ENCODE data around the gene SPINT3. TPM values are rescaled to one million over a fixed set of nuclear protein-coding genes. Genes with fewer than 3 reads are reported as not detected.

The SPINT3 gene
- total and polyA plus RNA-seq, 9 donors: not detected

GRCh38 chr20:45470262-45470931 is 45.0 kb downstream of the SPINT3 start:
- Histone ChIP-seq H3K4me3 (peak overlapping the region; percentile 43), H3K9me3 (no peaks in the 10 kb centered on the region), H3K27ac (peak overlapping the region in 1 of 2 donors; percentile 2), H3K27me3 (no peaks in the 10 kb centered on the region), H3K4me1 (ENCODE audit: insufficient read depth) (no peaks in the 10 kb centered on the region), H3K36me3 (no peaks in the 10 kb centered on the region)
- 0 to 1% (median 1%) methylated on average over 47 to 50 of the region's 50 CpGs for WGBS, 3 donors
- intact Hi-C loops (cut with DNase I): no loop called here
- peak in 3 of 5 donors; percentile 39 to 50 (median 40) for DNase-seq
- no peak for TF ChIP-seq CTCF (IDR thresholded peaks at IDR 0.05)
- no peak for TF ChIP-seq POLR2A (IDR thresholded peaks at IDR 0.05)
- no peak for TF ChIP-seq EP300 (IDR thresholded peaks at IDR 0.05)

- no peak for TF ChIP-seq POLR2A (IDR thresholded peaks at IDR 0.05)
- no peak for TF ChIP-seq CTCF (IDR thresholded peaks at IDR 0.05)
- TF ChIP-seq EP300 (IDR thresholded peaks at IDR 0.05): no peak
- peak in 2 of 5 donors; percentile 25 to 26 for DNase-seq
- WGBS, 3 donors: 8 to 11% (median 9%) methylated on average over 35 to 54 of the region's 54 CpGs
- Histone ChIP-seq H3K27me3 (no peaks in the 10 kb centered on the region), H3K27ac (peak within 1 kb of the TSS in 1 of 2 donors; percentile 2), H3K4me1 (ENCODE audit: insufficient read depth) (no peaks in the 10 kb centered on the region), H3K4me3 (peak within 1 kb of the TSS; percentile 43), H3K9me3 (no peaks in the 10 kb centered on the region), H3K36me3 (no peaks in the 10 kb centered on the region)
- intact Hi-C loops (cut with DNase I): no loop called here
Observed at GRCh38 chr20:45469336-45470261, 45.8 kb downstream of the SPINT3 start, which contains the start of gene WFDC2. Gene WFDC2 (plus strand): TSS chr20:45469753. CDS start chr20:45469782, 29 bp downstream.

- no peaks in the 10 kb centered on the region for H3K9me3 ChIP-seq
- no peak for TF ChIP-seq POLR2A (IDR thresholded peaks at IDR 0.05)
- TF ChIP-seq EP300 (IDR thresholded peaks at IDR 0.05): no peak
- TF ChIP-seq CTCF (IDR thresholded peaks at IDR 0.05): no peak
- intact Hi-C loops (cut with DNase I): no loop called here
- no peak overlapping the region for H3K27ac ChIP-seq
- H3K36me3 ChIP-seq: no peaks in the 10 kb centered on the region
- no peak for DNase-seq
- no peak overlapping the region for H3K4me3 ChIP-seq
- 47 to 57% (median 53%) methylated on average over 3 of the region's 3 CpGs for WGBS, 3 donors
- H3K27me3 ChIP-seq: no peaks in the 10 kb centered on the region
- no peaks in the 10 kb centered on the region for H3K4me1 ChIP-seq (ENCODE audit: insufficient read depth)
Observed at GRCh38 chr20:45467861-45468260, 47.6 kb downstream of the SPINT3 start.

GRCh38 chr20:45467172-45467571 is 48.2 kb downstream of the SPINT3 start:
- Histone ChIP-seq H3K27me3 (no peaks in the 10 kb centered on the region), H3K36me3 (no peaks in the 10 kb centered on the region), H3K4me3 (no peak overlapping the region), H3K27ac (no peak overlapping the region), H3K9me3 (no peaks in the 10 kb centered on the region), H3K4me1 (ENCODE audit: insufficient read depth) (no peaks in the 10 kb centered on the region)
- intact Hi-C loops (cut with DNase I): no loop called here
- TF ChIP-seq CTCF (IDR thresholded peaks at IDR 0.05) (no peak), EP300 (IDR thresholded peaks at IDR 0.05) (no peak), POLR2A (IDR thresholded peaks at IDR 0.05) (no peak)
- DNase-seq: no peak
- 80 to 87% (median 81%) methylated on average over 6 of the region's 6 CpGs for WGBS, 3 donors

All from ovary (tissue), 9 donors.